IPS-15b (cell line): ENCODE data around the gene PTPRZ1.
A peak's percentile ranks its signal among the peaks of the same experiment; 100 is the strongest.

Experiments used
- H3K27me3 ChIP-seq: one replicate; pipeline ENCODE4 v1.6.1; 2013; ENCODE audit warnings: low read length; ENCODE audit not compliant: control insufficient read depth, insufficient read depth
- H3K36me3 ChIP-seq: one replicate; pipeline ENCODE4 v1.6.1; 2013; ENCODE audit warnings: low read length; ENCODE audit not compliant: control insufficient read depth, insufficient read depth
- H3K4me1 ChIP-seq: one replicate; pipeline ENCODE4 v1.6.1; 2013; ENCODE audit warnings: mild to moderate bottlenecking, low read length; ENCODE audit not compliant: control insufficient read depth, insufficient read depth
- H3K4me3 ChIP-seq: one replicate; pipeline ENCODE4 v1.5.1; 2013; ENCODE audit warnings: low read depth, low read length
- H3K9ac ChIP-seq: one replicate; pipeline ENCODE4 v1.6.1; 2013; ENCODE audit warnings: low read depth, mild to moderate bottlenecking, low read length
- H3K9me3 ChIP-seq: one replicate; pipeline ENCODE4 v1.6.1; 2013; ENCODE audit warnings: mild to moderate bottlenecking, low read length; ENCODE audit not compliant: control insufficient read depth, insufficient read depth

PTPRZ1 gene

DNA sequence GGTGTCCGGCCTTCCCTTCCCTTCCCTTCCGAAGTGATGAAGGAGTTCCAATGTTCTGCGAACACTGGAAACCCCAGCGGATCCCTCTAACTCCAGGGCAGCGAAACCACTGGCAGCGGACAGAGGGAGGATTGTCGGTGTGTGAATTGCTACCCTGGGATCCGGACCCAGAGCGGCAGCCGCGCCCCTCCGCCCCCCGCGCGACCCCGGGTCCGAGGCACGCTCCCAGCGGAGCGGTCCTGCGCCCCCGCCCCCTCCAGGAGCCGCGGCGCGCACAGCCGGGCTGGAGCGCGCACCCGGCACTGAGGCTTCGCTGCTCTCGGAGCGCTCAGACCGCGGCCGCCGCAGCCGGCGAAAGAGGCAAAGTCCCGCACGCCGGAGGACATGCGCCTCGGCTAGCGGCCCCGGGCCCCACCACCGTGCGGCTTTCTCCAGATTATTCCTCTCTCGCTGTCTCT lies at the start of gene PTPRZ1:
PTPRZ1 (plus strand) TSS at position 331 of the 458 bp plus-strand sequence. CDS start 339 bp downstream, outside the sequence.
- peak within 1 kb of the TSS; percentile 82 for H3K9ac ChIP-seq
- no peaks in the 10 kb centered on the region for H3K36me3 ChIP-seq
- H3K4me3 ChIP-seq, result peak within 1 kb of the TSS; percentile 85
- H3K27me3 ChIP-seq, result no peaks in the 10 kb centered on the region
- H3K4me1 ChIP-seq, result peaks cover 5% of the 10 kb centered on the region
- H3K9me3 ChIP-seq, result no peaks in the 10 kb centered on the region

DNA sequence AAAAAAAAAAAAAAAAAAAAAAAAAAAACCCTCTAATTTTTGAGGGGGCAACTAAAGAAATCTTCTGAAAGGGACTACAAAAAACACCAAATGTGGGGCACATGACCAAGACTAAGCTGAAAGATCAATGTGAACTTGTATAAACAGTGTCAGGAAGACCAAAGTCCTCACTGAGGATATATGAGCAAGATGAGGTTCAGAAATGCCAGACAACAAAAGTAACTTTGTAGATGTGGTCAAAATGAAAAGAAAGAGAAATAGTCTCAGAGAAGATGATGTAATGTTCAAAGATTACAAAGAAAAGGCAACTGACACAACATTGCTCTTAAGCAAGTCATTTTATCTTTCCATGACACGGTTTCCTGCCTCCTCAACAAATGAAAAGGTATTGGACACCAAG lies 48.7 kb upstream of the PTPRZ1 start:
- Histone ChIP-seq H3K4me3 (no peak overlapping the region), H3K36me3 (no peaks in the 10 kb centered on the region), H3K27me3 (no peaks in the 10 kb centered on the region), H3K9ac (no peak overlapping the region), H3K9me3 (no peaks in the 10 kb centered on the region), H3K4me1 (no peaks in the 10 kb centered on the region)

DNA sequence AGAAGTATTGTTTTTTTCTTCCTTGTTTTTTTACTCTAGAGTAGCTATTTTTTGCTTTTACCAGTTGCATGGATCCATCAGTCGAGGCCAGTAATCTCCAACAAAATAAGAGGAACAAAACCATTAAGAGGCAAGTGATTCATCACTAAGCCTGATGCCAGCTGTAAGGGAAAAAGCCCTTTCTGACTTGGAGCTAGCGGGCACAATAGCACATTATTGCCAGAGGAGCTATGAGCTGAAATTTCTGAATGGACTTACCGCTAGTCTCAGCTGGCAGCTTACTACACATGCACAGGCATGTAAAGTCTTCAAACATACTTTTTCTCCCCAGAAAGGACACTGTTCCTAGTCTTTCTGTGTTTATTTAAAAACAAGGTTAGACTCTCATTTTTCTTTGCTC lies 41.6 kb upstream of the PTPRZ1 start:
- Histone ChIP-seq H3K27me3 (no peaks in the 10 kb centered on the region), H3K4me3 (no peak overlapping the region), H3K4me1 (no peaks in the 10 kb centered on the region), H3K9ac (no peak overlapping the region), H3K36me3 (no peaks in the 10 kb centered on the region), H3K9me3 (no peaks in the 10 kb centered on the region)

DNA sequence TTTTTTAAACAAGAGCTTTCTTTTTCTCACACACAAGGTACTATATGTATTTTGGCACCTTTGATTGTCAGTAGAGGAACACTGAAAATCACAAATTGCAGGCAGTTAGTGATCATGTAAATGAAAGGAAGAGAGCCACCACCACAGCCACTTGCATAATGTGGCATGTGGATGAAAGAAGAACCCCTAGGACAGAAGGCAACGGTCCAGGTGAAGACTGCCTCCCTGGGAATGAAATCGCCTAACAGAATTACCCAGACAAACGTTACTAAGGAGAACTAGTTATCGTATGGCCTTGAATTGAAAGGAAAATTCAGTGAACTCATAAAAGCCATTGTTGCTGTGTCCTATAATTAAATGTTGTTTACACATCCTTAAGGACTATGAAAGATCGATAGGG lies 41.2 kb upstream of the PTPRZ1 start:
- H3K4me1 ChIP-seq, result no peaks in the 10 kb centered on the region
- no peaks in the 10 kb centered on the region for H3K9me3 ChIP-seq
- no peaks in the 10 kb centered on the region for H3K27me3 ChIP-seq
- H3K4me3 ChIP-seq, result no peak overlapping the region
- no peaks in the 10 kb centered on the region for H3K36me3 ChIP-seq
- no peak overlapping the region for H3K9ac ChIP-seq

DNA sequence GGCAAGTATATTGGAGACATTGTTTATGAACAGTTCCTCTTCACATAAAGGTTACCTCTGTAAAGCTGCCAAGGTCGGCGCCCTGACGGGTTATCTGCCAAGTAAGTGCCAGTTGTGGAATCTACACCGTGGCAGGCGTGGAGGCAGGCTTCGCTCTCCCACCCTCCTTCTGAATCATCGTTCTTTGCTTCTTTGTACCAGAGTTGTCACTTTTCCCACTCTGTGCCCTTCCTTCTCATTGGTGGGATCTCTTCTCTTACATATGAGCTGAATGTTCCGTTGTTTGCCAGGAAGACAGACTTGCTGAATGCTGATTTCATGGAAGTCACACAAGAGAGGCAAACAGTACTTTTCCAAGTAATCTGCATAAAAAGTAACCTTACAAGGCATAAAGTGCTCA lies 40.6 kb upstream of the PTPRZ1 start:
- Histone ChIP-seq H3K9ac (no peak overlapping the region), H3K27me3 (no peaks in the 10 kb centered on the region), H3K36me3 (no peaks in the 10 kb centered on the region), H3K4me1 (no peaks in the 10 kb centered on the region), H3K9me3 (no peaks in the 10 kb centered on the region), H3K4me3 (no peak overlapping the region)

DNA sequence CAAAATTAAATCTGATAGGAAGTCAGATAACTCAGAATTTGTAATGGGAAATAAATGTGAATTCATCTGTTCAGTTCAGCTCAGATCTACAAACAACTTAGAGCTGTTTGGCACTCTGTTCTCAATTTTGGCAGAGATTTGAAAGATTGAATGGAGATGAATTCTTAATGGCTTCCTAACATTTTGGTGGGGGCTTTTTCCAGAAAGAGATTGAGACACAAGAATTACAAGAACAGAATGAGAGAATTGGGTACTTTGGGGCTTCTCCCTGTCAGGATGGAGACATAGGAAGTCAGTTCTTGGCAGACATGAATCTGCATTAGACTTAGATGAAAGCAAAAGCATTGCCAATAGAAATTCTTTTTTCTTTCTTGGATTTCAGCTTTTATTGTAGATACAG lies 39.0 kb upstream of the PTPRZ1 start:
- no peak overlapping the region for H3K4me3 ChIP-seq
- H3K36me3 ChIP-seq, result no peaks in the 10 kb centered on the region
- H3K9me3 ChIP-seq, result no peaks in the 10 kb centered on the region
- H3K27me3 ChIP-seq, result no peaks in the 10 kb centered on the region
- peaks cover 3% of the 10 kb centered on the region for H3K4me1 ChIP-seq
- no peak overlapping the region for H3K9ac ChIP-seq

DNA sequence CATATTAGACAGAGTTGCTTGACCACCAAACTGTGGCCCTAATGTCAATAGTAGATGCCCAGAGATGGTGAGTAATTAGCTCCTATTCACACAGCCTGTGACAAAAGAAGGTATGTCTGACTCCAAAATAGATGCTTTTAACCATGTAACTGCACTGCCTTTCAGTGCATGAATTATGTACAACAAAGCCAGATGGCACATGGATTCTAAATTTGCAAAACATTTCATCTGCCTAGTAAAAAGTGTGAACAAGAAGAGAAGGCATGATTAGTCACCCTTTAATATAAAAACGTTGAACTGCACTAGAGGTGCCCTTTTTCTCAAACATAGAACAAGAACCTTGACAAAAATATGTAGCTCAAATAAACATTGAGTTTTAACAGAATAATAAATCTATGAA lies 35.5 kb upstream of the PTPRZ1 start:
- Histone ChIP-seq H3K9ac (no peak overlapping the region), H3K4me3 (no peak overlapping the region), H3K9me3 (no peaks in the 10 kb centered on the region), H3K4me1 (peaks cover 10% of the 10 kb centered on the region), H3K36me3 (no peaks in the 10 kb centered on the region), H3K27me3 (no peaks in the 10 kb centered on the region)

DNA sequence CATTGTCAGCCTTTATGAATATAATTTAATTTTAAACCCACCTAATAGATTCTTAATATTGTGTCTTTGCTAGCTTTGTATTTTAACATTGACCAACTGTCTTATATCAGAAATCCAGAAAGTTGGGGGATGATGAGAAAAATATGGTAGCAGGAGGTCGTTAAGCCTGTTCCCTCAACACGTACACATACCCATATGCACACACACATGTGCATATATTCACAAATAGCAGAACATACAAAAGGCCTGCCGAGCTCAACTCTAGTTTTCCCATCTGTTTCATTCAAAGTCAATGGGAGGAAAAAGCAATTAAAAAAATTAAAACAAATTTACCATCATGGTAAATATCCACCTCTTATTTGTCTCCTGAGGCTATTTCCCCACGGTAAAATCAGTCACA lies 25.9 kb upstream of the PTPRZ1 start:
- Histone ChIP-seq H3K9me3 (no peaks in the 10 kb centered on the region), H3K36me3 (no peaks in the 10 kb centered on the region), H3K27me3 (no peaks in the 10 kb centered on the region), H3K4me1 (no peaks in the 10 kb centered on the region), H3K4me3 (no peak overlapping the region), H3K9ac (no peak overlapping the region)

DNA sequence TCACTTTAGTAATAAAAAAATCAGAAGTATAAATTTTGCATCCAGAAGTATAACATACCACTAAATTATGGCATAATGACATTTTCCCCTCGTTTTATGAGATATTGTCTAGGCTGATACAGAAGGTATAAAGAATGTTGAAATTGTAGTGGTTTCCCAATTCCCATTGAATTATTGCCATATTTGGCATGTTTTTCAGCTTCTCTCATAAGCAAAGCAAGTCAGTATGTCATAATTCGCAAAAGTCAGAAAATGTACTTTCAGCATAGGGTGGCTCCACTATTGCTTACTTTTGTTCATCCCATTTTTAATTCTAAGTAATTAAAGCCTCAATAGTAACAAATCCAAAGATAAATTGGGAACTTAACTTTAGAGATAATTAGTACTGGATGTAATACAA lies 19.7 kb upstream of the PTPRZ1 start:
- Histone ChIP-seq H3K9ac (no peak overlapping the region), H3K36me3 (no peaks in the 10 kb centered on the region), H3K27me3 (no peaks in the 10 kb centered on the region)

DNA sequence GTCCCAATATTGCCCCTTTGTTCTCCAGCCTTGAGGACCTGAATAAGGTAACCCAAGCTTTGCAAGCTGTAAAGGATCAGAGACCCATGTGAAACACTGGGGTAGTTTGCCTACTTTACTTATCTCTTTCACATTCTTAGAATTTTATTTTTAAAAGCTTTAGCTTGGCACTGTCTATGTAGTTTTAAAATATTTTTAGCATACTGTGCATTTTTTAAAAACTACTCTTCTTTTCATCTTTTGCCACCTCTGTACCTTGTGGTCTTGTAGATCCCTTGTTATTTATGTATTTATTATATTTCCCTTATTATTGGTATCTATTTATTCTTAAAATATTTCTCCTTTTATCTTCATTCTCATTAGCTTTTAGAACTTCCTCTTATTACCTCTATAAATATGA lies 12.0 kb upstream of the PTPRZ1 start:
- Histone ChIP-seq H3K4me1 (no peaks in the 10 kb centered on the region), H3K36me3 (no peaks in the 10 kb centered on the region), H3K27me3 (no peaks in the 10 kb centered on the region), H3K9me3 (no peaks in the 10 kb centered on the region), H3K4me3 (no peak overlapping the region), H3K9ac (no peak overlapping the region)

More for the DNA sequence above, 19.7 kb upstream of the PTPRZ1 start:
- Histone ChIP-seq H3K4me3 (no peak overlapping the region), H3K4me1 (no peaks in the 10 kb centered on the region), H3K9me3 (no peaks in the 10 kb centered on the region)

DNA sequence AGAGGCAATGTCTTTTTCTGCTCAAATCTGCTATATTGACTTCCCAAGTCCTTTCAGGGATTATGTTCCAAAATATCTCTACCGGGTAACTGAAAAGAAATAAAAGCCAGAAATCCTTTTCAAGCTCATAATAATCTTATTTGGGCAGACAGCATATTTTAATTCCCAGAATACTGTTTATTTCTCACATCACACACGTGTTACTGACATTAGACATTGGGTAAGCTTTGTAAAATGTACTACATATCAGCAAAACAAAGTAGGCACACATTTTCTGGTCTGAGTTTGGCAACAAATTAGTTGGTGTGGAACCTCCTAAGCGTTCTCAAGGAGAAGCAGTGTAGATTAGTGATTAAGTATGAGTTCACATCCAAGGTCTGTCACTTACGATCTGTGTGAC lies 10.4 kb upstream of the PTPRZ1 start:
- no peaks in the 10 kb centered on the region for H3K9me3 ChIP-seq
- H3K36me3 ChIP-seq, result no peaks in the 10 kb centered on the region
- no peaks in the 10 kb centered on the region for H3K27me3 ChIP-seq
- H3K4me3 ChIP-seq, result no peak overlapping the region
- no peak overlapping the region for H3K9ac ChIP-seq
- H3K4me1 ChIP-seq, result no peaks in the 10 kb centered on the region

DNA sequence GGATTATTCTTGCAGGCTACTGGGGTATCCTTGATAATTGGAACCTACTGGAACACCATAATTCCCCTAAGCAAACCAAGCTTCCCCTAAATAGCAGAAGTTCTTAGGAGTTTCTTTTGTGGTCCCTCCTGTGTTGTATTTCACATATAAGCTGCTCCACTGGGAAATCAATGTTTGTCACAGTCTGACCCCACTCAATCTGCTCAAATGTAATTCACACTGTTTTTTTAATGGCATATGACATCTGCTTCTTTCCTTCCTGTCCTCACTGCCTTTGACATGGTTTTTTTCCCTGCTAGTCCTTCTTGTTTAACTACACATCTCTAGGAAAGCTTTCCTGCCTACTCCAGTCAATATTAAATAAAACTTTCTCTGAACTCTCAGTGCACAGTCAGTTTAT lies 1.8 kb upstream of the PTPRZ1 start:
- Histone ChIP-seq H3K9me3 (no peaks in the 10 kb centered on the region), H3K27me3 (no peaks in the 10 kb centered on the region), H3K4me3 (no peak overlapping the region), H3K4me1 (peaks cover 3% of the 10 kb centered on the region), H3K36me3 (no peaks in the 10 kb centered on the region), H3K9ac (no peak overlapping the region)
